Activated CD8-positive, alpha-beta memory T cell treated with anti-CD3 and anti-CD28 coated beads for 36 hours (primary cell): Measurements from ENCODE around the gene FAM240B. TPM values are rescaled to one million over a fixed set of nuclear protein-coding genes. Genes with fewer than 3 reads are reported as not detected.

Experiments
- CTCF ChIA-PET: fragments of 350-600 bp; sonication (Branson Sonifier 250); formaldehyde crosslinking; loops from one replicate; lab custom pipeline; 2021; ENCODE audit warnings: antibody characterized with exemption; lab: Charles Lee
- POLR2A ChIA-PET: fragments of 350-600 bp; sonication (Branson Sonifier 250); formaldehyde crosslinking; loops from one replicate; lab custom pipeline; 2021; ENCODE audit warnings: antibody characterized with exemption; lab: Charles Lee
- total RNA-seq, 2 experiments: library from RNA; stranded (reverse); gene quantifications; one replicate each; pipeline ENCODE4 v1.2.3, GENCODE V29; 2021

FAM240B gene
- total RNA-seq, 2 experiments from 2014 or later: not detected

DNA sequence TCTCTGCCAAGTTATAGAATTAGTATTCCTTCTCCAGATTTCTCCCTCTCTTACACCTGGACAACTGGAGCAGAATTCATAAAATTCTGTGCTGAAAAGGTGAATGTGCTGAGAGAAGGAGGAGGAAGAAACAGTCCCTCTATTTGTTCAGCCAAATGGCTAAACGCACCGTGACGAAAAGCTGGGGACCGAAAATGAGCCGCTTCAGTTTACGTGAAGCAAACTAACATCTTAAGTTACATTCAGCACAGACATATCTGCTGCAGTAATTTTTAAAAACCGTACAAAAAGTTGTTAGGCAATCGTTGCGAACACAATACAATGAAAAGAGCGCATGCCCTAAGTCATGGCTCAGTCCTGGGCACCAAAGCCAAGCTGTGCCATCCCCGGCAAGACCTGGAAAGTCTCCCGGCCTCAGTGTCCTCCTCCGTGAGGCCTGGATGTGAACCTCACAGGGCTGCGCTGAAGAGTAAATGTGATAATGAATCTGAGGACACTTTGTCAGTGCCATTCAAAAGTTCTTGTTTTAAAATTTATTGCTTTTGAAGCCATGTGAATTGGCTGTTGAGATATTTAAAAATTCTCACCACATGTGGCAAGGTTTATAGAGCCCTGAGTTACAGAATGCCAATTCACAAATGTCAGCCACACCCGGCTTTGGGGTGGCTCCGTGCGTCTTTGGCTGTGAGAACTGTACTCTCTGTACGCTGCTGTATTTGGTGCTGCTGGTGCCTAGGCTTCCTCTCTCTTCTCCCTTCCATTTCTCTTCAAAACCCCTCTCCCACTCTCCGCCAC lies 46.3 kb downstream of the FAM240B start:
- ChIA-PET POLR2A (no interaction called here), CTCF (no interaction called here)

DNA sequence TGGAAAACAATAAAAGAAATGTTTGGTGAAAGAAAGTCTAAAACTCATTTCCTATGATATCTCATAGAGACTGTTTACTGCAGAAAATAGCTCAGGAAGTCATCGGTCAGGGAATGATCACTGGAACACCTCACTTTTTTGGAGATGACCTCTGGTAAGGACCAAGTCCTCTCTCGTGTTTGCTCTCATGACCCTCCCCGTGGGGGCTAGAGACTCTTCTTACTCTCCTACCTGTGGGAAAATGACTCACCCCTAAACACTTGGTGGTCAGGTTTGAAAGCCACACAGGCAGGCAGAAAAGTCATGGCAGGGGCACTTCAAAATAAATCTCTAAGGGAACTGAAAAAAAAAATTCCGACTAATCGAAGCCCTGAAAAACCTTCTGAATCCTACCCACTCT lies 48.2 kb downstream of the FAM240B start:
- CTCF ChIA-PET: no interaction called here
- POLR2A ChIA-PET: no interaction called here

DNA sequence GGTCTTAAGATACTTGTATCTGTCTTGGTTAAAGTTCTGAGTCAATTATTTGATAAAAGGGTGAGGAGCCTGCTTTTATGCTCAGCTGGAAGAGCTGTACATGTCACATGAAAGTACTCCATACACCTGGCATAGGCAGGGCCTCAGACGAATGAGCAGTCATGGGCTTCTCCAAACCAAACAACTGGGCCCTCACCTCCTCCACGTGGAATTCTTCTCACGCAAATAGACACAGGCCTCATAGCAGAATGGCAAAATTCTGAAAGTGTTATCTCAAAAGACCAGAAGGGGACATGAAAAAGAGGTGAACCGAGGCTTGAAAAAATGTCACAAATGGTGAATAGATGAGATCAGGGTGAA lies 48.6 kb downstream of the FAM240B start:
- ChIA-PET POLR2A (no interaction called here), CTCF (no interaction called here)

DNA sequence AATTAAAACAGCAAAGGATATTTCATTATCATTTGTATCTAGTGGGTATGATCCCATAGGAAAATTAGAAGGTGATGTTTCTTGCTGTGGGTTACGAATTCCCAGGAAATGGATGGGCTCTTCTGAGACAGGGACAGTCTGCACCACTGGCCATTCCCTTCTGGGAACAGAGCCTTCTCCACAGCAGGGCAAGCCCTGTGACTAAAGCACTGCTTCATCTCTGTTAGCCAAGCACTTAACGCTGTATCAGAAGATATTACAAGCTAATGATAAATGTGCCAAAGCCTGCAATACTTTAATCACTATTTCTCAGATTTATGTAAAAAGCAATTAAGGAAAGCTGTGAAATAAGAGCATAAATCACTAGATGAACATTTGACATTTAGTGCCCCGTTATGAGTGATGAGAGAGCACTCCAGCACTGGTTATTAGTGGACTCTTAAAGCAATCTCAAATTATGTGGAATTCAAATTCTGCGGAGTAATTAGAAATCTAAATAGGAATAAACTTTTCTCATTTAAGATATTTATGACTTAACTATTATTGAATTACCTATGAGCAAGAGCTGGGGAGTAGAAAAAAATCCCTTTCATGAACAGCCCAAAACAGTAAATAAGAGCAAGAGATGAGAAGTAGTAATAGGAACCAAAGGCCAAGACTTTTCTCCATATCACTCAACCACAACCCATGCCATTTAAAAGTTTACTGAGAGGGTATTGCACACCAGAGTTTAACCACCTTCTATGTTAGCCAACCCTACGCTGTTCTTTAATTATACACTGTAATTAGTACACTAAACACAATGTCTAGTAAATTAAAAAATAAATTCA lies 49.2 kb downstream of the FAM240B start:
- ChIA-PET CTCF (no interaction called here), POLR2A (no interaction called here)

GRCh38 chr9:38668791-38669466 lies 51.0 kb downstream of the FAM240B start:
- ChIA-PET POLR2A (no interaction called here), CTCF (no interaction called here)

- POLR2A ChIA-PET: no interaction called here
Observed at GRCh38 chr9:38662763-38663593, 57.0 kb downstream of the FAM240B start.

GRCh38 chr9:38659538-38659937 lies 60.4 kb downstream of the FAM240B start:
- CTCF ChIA-PET: no interaction called here
- POLR2A ChIA-PET: no interaction called here

More at GRCh38 chr9:38662763-38663593, 57.0 kb downstream of the FAM240B start:
- CTCF ChIA-PET: no interaction called here

- CTCF ChIA-PET: no interaction called here
- POLR2A ChIA-PET: no interaction called here
Observed at GRCh38 chr9:38656896-38657295, 63.0 kb downstream of the FAM240B start.

- CTCF ChIA-PET: no interaction called here
Observed at GRCh38 chr9:38652486-38652885, 67.4 kb downstream of the FAM240B start.

DNA sequence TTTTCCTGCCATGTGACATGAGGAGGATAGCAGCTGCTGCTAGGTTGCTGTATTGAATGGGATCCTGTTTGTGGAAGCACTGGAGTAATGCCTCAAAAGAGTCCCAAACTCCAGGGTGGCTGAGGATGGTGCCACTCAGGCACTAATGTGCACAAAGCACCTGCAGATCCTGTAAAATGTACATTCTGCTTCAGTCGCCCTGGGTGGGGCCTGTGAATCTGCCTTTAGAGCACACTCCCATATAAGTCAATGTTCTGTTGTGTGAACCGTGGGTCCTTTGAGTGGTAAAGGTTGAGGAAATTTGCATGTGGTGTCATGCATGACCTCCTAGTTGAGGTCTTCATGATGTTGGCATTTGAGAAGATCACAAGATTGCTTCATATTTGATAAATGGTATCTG lies 67.9 kb downstream of the FAM240B start:
- ChIA-PET CTCF (no interaction called here), POLR2A (no interaction called here)

More at GRCh38 chr9:38652486-38652885, 67.4 kb downstream of the FAM240B start:
- POLR2A ChIA-PET: no interaction called here

DNA sequence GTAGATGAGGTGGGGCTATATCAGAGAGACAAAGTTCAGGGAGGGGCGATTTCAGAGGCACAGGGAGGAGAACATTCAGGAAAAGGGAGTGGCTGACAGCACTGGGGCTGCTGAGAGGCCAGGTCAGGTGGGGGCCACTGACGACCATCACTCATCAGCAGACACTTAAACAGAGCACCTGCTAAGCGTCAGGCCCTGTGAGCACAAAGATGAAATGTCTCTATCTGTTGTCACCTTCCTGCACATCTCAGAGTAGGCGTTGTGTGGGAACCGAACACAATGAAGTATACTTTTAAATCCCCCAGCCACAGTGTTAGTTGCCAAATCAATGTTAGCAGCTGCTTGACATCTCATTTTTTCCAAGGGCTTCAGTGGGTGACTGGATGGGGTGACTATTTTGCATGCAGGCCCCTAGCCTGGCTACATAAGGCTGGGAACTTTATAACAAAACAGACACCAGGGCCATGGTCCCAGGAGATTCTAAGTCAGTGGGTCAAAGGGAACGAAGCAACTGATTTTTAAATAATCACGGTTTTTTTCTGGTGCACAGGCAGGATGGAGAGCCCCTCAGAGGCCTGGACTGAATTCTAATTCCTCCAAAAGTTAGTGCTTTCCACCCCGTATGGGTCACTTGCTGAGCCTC lies 68.4 kb downstream of the FAM240B start:
- POLR2A ChIA-PET: no interaction called here

DNA sequence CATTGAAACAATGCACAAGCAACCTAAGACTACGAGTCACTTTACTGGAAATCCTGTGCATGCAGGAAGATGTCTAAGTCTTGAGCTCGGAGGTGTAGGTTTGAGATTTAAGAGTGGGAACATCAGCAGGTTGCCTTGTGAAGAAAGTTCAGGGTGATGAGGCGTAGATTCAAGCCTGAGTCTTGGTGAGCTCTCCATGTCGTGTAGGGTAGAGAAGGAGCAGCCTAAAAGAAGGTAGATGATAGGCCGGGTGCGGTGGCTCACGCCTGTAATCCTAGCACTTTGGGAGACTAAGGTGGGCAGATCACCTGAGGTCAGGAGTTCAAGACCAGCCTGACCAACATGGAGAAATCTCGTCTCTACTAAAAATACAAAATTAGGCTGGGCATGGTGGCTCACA lies 69.4 kb downstream of the FAM240B start:
- ChIA-PET POLR2A (no interaction called here), CTCF (no interaction called here)

More for the DNA sequence above, 68.4 kb downstream of the FAM240B start:
- CTCF ChIA-PET: no interaction called here

- CTCF ChIA-PET: no interaction called here
- POLR2A ChIA-PET: no interaction called here
Observed at GRCh38 chr9:38649731-38650363, 70.1 kb downstream of the FAM240B start.

DNA sequence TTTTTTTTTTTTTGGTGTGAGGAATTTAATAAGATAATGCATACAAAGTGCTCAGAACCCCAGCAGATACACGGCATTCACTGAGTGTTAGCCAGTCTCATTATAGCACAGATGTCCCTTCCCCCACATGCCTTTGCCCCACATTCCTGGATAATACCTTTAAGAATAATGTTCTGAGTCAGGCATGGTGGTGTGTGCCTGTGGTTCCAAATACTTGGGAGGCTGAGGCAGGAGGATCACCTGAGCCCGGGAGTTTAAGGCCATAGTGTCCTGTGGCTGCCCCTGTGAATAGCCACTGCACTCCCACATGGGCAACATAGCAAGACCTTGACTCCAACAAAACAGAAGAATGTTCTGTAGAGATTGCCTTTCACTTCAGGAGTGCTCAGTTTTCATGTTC lies 75.3 kb downstream of the FAM240B start:
- CTCF ChIA-PET: no interaction called here
- POLR2A ChIA-PET: no interaction called here

Other genes with a start within 250 kb of the FAM240B start
- 1 to 10 TPM; 2.1 to 3.2 TPM for gene ANKRD18A, start 99.5 kb downstream of the FAM240B start, total RNA-seq